ENCODE data around the gene CCDC88C.

DNA sequence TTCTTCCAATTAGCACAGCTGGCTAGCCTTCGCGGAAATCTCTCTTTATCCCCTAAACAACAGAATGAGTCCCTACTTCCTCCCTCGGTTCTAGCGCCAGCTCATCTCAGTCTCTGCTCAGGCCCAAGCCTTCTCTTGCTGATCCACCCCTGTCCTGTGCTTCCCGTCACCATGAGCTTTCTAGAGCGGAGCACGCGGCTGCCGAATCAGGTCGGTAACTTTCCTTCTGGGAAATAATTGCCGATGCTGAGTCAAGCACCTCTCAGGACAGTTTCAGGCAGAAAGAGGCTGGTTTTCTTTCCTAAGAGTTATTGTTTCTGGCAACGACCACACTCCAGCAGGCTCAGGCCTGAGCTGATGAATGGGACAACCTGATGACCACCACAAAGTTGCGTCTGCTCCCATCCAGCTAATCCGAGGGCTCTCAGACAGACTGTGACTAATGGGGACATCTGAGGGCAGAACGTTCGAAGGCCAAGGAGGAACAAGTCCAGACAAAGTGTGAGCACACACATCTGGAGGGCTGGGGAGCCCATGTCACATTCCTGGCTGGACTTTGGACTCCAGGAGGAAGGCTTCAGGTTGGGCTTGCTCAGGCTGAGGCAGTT lies 159.5 kb downstream of the CCDC88C start:
- TF ChIP-seq, protein P1, sequence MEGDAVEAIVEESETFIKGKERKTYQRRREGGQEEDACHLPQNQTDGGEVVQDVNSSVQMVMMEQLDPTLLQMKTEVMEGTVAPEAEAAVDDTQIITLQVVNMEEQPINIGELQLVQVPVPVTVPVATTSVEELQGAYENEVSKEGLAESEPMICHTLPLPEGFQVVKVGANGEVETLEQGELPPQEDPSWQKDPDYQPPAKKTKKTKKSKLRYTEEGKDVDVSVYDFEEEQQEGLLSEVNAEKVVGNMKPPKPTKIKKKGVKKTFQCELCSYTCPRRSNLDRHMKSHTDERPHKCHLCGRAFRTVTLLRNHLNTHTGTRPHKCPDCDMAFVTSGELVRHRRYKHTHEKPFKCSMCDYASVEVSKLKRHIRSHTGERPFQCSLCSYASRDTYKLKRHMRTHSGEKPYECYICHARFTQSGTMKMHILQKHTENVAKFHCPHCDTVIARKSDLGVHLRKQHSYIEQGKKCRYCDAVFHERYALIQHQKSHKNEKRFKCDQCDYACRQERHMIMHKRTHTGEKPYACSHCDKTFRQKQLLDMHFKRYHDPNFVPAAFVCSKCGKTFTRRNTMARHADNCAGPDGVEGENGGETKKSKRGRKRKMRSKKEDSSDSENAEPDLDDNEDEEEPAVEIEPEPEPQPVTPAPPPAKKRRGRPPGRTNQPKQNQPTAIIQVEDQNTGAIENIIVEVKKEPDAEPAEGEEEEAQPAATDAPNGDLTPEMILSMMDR (IDR thresholded peaks at IDR 0.05) = no peak
- no peak for TF ChIP-seq POLR2A (IDR thresholded peaks at IDR 0.05)
